ENCODE measurements around the gene CDKN1C.

The CDKN1C gene

DNA sequence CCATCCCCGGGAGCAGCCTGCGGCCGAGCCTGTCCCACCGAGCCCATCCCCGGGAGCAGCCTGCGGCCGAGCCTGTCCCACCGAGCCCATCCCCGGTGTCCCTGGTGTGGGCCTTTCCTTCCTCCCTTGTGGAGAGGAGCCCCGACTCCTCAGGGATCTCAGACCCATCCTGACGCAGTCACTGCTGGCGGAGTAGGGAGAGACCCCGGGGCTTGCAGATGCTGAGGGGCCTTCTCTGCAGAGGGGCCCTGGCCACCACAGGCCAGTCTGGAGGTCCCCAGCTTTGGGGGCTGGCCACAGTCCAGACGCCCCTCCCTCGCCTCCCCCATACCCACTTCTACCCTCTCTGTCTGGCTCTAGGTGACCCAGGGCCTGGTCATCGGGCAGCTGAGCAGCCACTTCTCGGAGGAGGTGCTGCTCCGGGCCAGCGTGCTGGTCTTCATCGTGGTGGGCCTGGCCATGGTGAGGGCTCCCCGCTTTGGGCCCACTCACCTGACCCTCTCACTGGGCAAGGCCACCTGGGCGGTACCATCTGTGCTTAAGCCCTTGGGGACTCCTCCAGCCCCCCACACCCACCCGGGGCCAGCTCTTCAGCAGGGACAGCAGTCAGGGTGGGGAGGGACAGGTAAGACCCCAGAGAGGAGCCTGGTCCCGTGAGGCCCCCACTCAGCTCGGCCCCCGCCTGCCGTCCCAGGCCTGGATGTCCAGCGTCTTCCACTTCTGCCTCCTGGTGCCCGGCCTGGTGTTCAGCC, 36.3 kb upstream of the CDKN1C start:
- no peak for DNase-seq (ENCODE audit: extremely low read depth, low read depth)
- TF ChIP-seq, protein P1, sequence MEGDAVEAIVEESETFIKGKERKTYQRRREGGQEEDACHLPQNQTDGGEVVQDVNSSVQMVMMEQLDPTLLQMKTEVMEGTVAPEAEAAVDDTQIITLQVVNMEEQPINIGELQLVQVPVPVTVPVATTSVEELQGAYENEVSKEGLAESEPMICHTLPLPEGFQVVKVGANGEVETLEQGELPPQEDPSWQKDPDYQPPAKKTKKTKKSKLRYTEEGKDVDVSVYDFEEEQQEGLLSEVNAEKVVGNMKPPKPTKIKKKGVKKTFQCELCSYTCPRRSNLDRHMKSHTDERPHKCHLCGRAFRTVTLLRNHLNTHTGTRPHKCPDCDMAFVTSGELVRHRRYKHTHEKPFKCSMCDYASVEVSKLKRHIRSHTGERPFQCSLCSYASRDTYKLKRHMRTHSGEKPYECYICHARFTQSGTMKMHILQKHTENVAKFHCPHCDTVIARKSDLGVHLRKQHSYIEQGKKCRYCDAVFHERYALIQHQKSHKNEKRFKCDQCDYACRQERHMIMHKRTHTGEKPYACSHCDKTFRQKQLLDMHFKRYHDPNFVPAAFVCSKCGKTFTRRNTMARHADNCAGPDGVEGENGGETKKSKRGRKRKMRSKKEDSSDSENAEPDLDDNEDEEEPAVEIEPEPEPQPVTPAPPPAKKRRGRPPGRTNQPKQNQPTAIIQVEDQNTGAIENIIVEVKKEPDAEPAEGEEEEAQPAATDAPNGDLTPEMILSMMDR (IDR thresholded peaks at IDR 0.05; ENCODE audit: low read depth, low read length, missing control alignments) = no peak

DNA sequence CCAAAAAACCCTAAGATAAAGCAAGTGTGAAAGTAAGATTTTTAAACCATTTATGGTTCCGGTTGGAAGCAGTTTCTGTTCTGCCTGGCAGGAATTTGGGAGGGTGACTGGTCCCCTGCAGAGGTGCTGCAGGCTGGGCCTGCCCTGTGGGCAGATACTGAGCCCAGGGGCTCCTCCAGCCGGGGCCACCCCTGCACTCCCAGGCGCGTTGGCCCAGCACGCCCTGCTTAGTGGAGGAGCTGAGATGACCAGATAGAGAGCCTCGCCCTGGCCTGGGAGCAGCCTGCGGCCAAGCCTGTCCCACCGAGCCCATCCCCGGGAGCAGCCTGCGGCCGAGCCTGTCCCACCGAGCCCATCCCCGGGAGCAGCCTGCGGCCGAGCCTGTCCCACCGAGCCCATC, 35.7 kb upstream of the CDKN1C start:
- no peak overlapping the region for H3K4me3 ChIP-seq (replicated peaks; ENCODE audit: low read depth, low read length)
- TF ChIP-seq, protein P1 (IDR thresholded peaks at IDR 0.05; ENCODE audit: low read depth, low read length, missing control alignments) = no peak
- no peak for DNase-seq (ENCODE audit: extremely low read depth, low read depth)

More for the DNA sequence above, 36.3 kb upstream of the CDKN1C start:
- no peak overlapping the region for H3K4me3 ChIP-seq (replicated peaks; ENCODE audit: low read depth, low read length)

DNA sequence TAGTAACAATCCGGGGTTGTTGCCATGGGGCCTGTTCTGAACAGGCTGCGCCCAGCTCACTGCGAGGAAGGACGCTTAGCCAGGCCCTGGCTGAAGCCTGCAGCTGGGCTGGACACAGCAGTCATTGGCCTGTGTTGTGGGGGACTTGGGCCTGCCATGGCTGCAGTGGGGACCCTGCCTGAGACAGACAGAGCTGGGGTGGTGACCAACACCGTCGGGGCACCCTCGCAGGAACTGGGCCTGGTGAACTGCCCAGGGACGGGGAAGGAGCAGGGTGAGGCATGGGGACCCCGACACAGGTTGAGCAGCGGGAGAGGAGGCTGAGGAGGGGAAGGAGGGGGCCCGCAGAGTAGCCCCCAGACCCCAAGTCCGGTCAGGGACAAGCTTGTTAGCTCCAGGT, 34.8 kb upstream of the CDKN1C start:
- no peak overlapping the region for H3K4me3 ChIP-seq (replicated peaks; ENCODE audit: low read depth, low read length)
- DNase-seq (ENCODE audit: extremely low read depth, low read depth) = no peak
- TF ChIP-seq, protein P1 (IDR thresholded peaks at IDR 0.05; ENCODE audit: low read depth, low read length, missing control alignments) = no peak

DNA sequence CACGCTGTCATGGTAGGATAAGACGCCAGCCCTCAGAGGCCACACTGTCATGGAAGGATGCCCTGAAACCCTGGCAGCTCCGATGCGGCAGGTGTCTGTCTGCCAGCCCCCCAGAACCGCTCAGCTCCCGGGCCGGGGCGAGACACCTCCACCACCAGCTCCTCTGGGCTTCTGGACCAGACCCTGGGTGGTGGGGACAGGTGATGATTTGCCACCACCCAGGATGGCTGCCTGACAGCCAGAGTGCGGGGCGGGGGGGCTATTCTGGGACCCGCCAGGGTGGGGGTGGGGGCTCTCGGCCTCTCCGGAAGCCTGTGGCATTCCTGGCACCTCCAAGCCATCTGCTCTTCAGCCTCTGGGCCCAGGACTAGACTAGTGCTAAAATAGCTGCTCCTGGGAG, 34.3 kb upstream of the CDKN1C start:
- no peak for DNase-seq (ENCODE audit: extremely low read depth, low read depth)
- TF ChIP-seq, protein P1 (IDR thresholded peaks at IDR 0.05; ENCODE audit: low read depth, low read length, missing control alignments) = no peak
- no peak overlapping the region for H3K4me3 ChIP-seq (replicated peaks; ENCODE audit: low read depth, low read length)

DNA sequence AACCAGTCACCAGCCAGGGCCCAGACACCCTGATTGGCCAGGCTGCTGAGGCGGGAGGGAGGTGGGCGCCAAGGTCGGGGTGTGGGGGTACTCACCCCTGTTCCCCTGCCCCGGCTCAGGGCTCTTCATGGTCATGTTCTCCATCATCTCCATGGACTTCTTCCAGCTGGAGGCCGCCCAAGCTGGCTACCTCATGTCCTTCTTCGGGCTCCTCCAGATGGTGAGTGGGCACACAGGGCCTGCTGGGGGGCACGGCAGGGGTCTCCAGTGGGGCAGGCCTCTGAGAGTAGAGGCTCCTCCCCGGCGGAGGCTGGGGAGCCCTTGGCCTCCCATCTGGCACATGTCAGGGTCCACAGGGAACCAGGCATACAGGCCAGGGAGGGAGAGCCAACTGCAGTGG, 33.6 kb upstream of the CDKN1C start:
- no peak for DNase-seq (ENCODE audit: extremely low read depth, low read depth)
- TF ChIP-seq, protein P1 (IDR thresholded peaks at IDR 0.05; ENCODE audit: low read depth, low read length, missing control alignments) = no peak
- H3K4me3 ChIP-seq (replicated peaks; ENCODE audit: low read depth, low read length) = no peak overlapping the region

DNA sequence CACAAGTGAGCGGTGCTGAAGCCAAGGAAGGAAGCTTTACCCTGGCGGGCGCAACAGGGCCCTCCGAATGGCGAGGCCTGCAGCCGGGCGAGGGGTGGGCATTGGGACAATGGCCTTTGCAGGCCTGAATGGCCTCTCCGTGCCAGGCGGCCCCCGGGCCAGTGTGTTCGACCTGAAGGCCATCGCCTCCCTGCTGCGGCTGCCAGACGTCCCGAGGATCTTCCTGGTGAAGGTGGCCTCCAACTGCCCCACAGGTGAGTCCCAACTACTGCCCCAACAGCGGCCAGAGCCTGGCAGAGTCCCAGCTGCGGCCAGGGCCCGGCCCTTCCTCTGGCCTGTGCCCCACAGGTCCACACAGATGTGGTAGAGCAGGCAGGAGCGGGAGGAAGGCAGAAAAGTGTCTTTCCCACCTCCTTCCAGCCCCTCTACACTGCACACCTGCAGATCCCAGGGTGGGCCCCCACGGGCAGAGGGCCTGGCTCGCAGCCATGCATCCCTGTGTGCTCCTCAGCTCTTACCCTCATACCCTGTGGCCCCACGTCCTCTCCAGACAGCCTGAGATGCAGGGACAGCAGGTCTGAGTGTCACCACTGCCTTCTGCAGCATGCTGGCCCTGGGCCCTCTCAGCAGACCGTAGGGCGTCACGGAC, 32.4 kb upstream of the CDKN1C start:
- no peak overlapping the region for H3K4me3 ChIP-seq (replicated peaks; ENCODE audit: low read depth, low read length)
- no peak for DNase-seq (ENCODE audit: extremely low read depth, low read depth)
- TF ChIP-seq, protein P1 (IDR thresholded peaks at IDR 0.05; ENCODE audit: low read depth, low read length, missing control alignments) = no peak
